Measurements from ENCODE around the gene CD81. TPM values are rescaled to one million over a fixed set of nuclear protein-coding genes. Genes with fewer than 3 reads are reported as not detected.

The CD81 gene
- total and polyA plus RNA-seq, 10 of the 15 experiments (the other 5 are each of a cell fraction or from before 2014, with no cell fraction given) = 2.0 to 145 (median 57.2) TPM

GRCh38 chr11:2375341-2375853 lies 1.7 kb upstream of the CD81 start:
- POLR2A ChIA-PET = interaction anchor here (0.6 to 1.4 kb wide), 2 partner anchors 12 to 498 kb away, joined by 3 to 8 read pairs; no protein-coding TSS in a partner anchor
- BruUV-seq (replicated peaks) = no TSS peak

More at GRCh38 chr11:2375341-2375853, 1.7 kb upstream of the CD81 start:
- no peaks in the 10 kb centered on the region for H3K27me3 ChIP-seq (replicated peaks in 1 of 2; ENCODE audit: control insufficient read depth in 2 of 2, insufficient read depth in 2 of 2, low read length in 1 of 2)
- in situ Hi-C loops (cut with MboI) = loop anchor here (25.0 kb wide), 1 partner anchor 1563 kb away; the partner anchor contains the start of genes PIDD1, PNPLA2 and RPLP2
- FAIRE-seq (no peak), ATAC-seq (no peak), DNase-seq (ENCODE audit: low read depth, low spot score) (no peak)
- SMC1A ChIA-PET (ENCODE audit: uncharacterized antibody, unreplicated experiment) = no interaction called here
- no peak overlapping the region for H3K4me3 ChIP-seq
- H2AFZ ChIP-seq (ENCODE audit: control insufficient read depth, low read depth, low read length) = no peak overlapping the region
- H3K27ac ChIP-seq (ENCODE audit: control insufficient read depth, insufficient read depth) = no peak overlapping the region
- peaks cover 30% of the 10 kb centered on the region for H3K79me2 ChIP-seq (ENCODE audit: control insufficient read depth, insufficient read depth, low read length)
- H3K9ac ChIP-seq (ENCODE audit: control insufficient read depth, insufficient read depth, low read length) = no peak overlapping the region
- RAD21 ChIA-PET (ENCODE audit: unreplicated experiment) = no interaction called here
- intact Hi-C loops (cut with micrococcal nuclease; ENCODE audit: unreplicated experiment) = no loop called here
- H3K36me3 ChIP-seq (ENCODE audit: control insufficient read depth in 2 of 2, insufficient read depth in 2 of 2, low read length in 1 of 2) = no peaks in the 10 kb centered on the region
- H3K4me1 ChIP-seq (ENCODE audit: control insufficient read depth, insufficient read depth, low read length) = peaks cover 10% of the 10 kb centered on the region
- no peaks in the 10 kb centered on the region for H3K9me3 ChIP-seq (replicated peaks; ENCODE audit: control insufficient read depth, insufficient read depth, low read length)
- no peaks in the 10 kb centered on the region; the same call in 1 of the 2 replicates for H4K20me1 ChIP-seq (ENCODE audit: control insufficient read depth, insufficient read depth)
- no peak overlapping the region for H3K4me2 ChIP-seq (ENCODE audit: control insufficient read depth, insufficient read depth)
- TF ChIP-seq NR2C1 (IDR thresholded peaks at IDR 0.05) = no peak
- TF ChIP-seq LARP7 (IDR thresholded peaks at IDR 0.05) = no peak
- no peak for TF ChIP-seq HDAC2 (IDR thresholded peaks at IDR 0.05)
- no peak for TF ChIP-seq STAT1 (conservative IDR thresholded peaks at IDR 0.05)
- TF ChIP-seq SMC3 (IDR thresholded peaks at IDR 0.05; ENCODE audit: borderline replicate concordance, low read length) = no peak
- TF ChIP-seq TAF1 (IDR thresholded peaks at IDR 0.05; ENCODE audit: borderline replicate concordance, low read depth, low read length) = no peak
- TF ChIP-seq DPF2 (IDR thresholded peaks at IDR 0.05) = no peak
- no peak for TF ChIP-seq NKRF (conservative IDR thresholded peaks at IDR 0.05)
- 89% methylated on average over 6 of the region's 6 CpGs for WGBS (ENCODE audit: insufficient coverage, insufficient replicate concordance, low lambda C conversion rate, missing lambda C conversion rate)
- CTCF ChIA-PET = interaction anchor here (1.5 kb wide), 1 partner anchor 25 kb away, joined by 4 read pairs; the partner anchor contains the start of gene TSSC4

All from GM12878 (cell line).